ENCODE measurements around the gene CAMK2D.

DNA sequence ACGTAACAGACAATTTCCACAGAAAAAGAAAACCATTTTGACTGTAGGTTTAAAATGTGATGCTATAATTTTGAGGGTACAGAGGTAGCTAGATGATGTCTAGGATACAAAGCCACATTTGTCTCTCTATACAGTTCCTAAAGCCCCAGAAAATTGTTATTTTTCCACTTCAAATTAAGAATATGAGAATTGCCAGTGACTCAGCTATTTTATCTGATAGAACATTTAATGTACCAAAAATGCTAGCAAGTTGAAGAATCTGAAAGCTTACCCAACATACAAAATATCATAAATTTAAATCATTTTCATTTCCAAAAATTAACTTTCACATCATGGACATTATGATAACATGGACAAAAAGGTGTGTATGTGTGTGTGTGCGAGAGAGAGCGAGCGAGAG lies 148.0 kb downstream of the CAMK2D start:
- TF ChIP-seq, protein P1, sequence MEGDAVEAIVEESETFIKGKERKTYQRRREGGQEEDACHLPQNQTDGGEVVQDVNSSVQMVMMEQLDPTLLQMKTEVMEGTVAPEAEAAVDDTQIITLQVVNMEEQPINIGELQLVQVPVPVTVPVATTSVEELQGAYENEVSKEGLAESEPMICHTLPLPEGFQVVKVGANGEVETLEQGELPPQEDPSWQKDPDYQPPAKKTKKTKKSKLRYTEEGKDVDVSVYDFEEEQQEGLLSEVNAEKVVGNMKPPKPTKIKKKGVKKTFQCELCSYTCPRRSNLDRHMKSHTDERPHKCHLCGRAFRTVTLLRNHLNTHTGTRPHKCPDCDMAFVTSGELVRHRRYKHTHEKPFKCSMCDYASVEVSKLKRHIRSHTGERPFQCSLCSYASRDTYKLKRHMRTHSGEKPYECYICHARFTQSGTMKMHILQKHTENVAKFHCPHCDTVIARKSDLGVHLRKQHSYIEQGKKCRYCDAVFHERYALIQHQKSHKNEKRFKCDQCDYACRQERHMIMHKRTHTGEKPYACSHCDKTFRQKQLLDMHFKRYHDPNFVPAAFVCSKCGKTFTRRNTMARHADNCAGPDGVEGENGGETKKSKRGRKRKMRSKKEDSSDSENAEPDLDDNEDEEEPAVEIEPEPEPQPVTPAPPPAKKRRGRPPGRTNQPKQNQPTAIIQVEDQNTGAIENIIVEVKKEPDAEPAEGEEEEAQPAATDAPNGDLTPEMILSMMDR (IDR thresholded peaks at IDR 0.05; ENCODE audit: borderline replicate concordance, extremely low read depth, low read length, poor library complexity, severe bottlenecking): no peak
- no peak for TF ChIP-seq EZH2 (IDR thresholded peaks at IDR 0.05; ENCODE audit: borderline replicate concordance, low read depth, low read length, severe bottlenecking)

Measured in DND-41 (cell line).